ENCODE results near the gene H6PD.

- TF ChIP-seq POLR2AphosphoS5 (IDR thresholded peaks at IDR 0.05; ENCODE audit: low read depth, low read length) (no peak), POLR2A (IDR thresholded peaks at IDR 0.05; ENCODE audit: low read depth, low read length) (no peak), TAF1 (IDR thresholded peaks at IDR 0.05; ENCODE audit: low read depth, low read length) (no peak), PAX5 (IDR thresholded peaks at IDR 0.05; ENCODE audit: insufficient read depth, low read length, severe bottlenecking) (no peak), SPI1 (IDR thresholded peaks at IDR 0.05; ENCODE audit: low read depth, low read length) (no peak)
Measured at GRCh38 chr1:9261496-9261895, 26.9 kb downstream of the H6PD start.

Data from GM12891 (cell line).